ENCODE data around the gene BRSK1. TPM values are rescaled to one million over a fixed set of nuclear protein-coding genes. Genes with fewer than 3 reads are reported as not detected.

The BRSK1 gene
- 6.5 and 16.4 TPM in 2 replicates for total RNA-seq

DNA sequence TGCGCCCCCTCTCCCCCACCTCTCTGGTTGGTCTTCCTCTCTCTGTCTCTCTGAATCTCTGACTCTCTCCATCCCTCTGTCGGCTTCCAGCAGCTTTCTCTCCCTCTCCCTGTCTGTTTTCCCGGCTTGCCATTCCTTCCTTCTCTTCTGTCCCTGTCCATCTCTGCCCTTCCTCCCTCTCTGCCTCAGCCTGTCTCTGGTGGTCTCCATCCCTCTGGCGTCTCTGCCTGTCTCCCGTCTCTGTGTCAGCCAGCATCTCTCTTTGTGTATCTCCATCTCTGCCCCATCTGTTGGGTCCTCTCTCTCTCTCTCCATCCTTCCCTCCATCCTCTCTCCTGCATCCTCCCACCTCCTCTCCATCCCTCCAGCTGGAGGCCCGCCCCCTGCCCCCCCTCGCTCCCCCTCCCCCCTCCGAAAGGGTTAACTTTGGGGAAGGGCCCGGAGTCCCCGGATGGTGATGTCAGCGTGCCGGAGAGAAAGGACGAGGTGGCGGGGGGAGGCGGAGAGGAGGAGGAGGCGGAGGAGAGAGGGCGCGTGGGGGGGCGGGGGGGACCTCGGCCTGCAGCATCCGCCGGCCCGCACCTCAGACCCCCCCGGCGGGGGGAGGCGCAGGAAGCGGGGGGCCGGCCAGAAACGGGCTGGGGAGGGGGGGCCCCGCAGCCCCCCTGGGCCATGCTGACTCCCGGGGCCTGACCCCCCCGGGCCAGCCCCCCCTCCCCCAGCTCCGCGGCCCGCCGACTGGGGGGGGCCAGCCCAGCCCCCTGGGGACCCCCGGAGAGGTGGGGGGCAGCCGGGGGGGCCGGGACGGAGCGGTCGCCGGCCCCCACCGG lies at the start of gene BRSK1:
TSS of gene BRSK1 (plus strand) at position 450 of the 830 bp plus-strand sequence. CDS start 446 bp downstream, outside the sequence.

DNA sequence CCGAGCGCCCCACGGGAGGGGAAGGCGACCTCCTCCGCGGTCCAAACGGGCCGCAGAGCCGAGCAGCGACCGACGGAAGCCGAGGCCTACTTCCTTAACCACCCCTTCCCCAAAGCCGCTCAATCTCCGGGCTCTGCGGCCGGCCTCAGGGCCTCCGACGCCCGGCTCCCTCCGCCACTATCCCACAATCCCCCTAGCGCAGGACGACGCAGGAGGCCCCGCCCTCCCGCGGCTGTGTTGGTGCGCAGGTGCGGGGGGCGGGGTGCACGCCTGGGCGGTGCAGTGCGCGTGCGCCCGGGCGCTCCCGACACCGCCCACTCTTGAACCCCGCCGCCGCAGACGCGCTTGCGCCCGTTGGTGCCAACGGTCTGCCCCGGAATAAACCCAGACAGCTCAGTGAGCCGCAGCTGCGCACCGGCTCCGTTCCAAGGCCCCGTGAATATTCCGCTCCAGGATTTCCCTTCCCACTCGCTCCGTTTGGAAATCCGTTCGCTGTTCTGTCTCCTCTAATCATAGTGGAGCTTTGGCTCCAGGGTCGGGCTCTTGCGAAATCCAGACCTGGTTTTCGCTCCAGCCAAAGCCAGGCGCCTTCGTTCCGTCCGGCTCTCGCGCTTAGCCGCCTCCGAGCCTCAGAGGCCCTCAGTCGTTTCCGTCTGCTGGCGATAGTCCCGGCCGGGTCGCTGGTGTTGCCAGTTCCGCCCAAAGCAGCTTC lies 24.8 kb upstream of the BRSK1 start, which contains the start of gene PPP6R1:
TSS of gene PPP6R1 (minus strand) at position 190 of the 712 bp plus-strand sequence. CDS start 11,914 bp downstream, outside the sequence.

DNA sequence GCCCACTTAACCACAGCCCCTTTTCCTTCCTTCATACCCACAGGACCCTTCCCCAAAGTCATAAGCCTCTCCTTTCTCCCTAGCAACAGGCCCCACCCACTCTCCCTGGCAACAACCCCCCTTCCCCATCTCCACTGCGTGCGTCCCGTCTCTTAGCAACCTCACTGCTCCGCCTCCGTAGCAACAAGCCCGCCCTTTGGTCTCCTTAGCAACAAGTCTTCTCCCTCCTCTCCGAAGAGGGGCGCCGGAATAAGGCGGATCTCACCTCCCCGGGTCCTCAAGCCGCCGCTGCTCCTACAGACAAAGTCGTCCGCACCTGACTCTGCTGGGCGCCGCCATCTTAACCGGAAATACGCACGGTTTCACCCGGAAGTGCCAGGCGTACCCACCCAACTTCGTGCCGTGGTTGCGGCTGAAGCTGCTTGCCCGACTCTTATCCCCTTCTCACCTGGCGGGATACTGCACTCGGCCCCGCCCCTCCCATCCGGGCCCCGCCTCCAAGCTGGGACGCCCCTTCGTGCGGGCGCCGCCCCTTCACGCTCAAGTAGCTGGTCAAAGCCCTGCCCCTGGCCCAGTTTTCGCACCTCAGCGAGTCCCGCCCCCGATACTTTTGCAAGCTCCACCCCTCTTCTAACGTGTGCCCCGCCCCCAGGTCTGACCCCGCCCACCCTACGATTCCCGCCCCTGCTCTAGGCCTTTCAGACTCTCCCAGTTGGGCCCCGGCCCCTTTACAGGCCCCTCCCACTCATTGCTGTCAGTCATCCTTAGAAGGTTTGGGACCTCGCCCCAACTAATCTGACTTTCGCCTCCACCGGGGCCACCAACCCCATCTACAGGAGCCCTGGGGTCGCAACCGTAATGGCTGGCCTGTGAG lies 3.8 kb upstream of the BRSK1 start, which contains the start of gene HSPBP1:
TSS of gene HSPBP1 (minus strand) at position 341 of the 874 bp plus-strand sequence. CDS start 502 bp downstream, outside the sequence.

DNA sequence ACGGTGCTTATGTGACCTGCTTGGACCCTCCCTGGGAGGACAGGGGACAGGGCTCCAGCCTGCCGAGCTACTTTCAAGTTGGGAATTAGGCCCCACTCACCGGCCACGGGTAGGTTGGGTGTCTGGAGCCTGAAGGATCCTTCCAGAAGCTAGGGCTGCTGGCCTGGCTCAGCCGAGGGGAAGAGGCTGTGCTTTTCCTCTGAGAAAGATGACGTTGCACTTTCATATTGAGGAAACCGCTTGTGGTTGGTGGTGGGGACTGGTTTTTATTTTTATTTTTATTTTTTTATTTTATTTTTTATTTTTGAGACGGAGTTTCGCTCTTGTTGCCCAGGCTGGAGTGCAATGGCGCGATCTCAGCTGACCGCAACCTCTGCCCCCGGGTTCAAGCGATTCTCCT lies 41.4 kb downstream of the BRSK1 start, which contains the start of gene TMEM150B:
TSS of gene TMEM150B (minus strand) at position 170 of the 400 bp plus-strand sequence. CDS start 4,305 bp downstream, outside the sequence.

DNA sequence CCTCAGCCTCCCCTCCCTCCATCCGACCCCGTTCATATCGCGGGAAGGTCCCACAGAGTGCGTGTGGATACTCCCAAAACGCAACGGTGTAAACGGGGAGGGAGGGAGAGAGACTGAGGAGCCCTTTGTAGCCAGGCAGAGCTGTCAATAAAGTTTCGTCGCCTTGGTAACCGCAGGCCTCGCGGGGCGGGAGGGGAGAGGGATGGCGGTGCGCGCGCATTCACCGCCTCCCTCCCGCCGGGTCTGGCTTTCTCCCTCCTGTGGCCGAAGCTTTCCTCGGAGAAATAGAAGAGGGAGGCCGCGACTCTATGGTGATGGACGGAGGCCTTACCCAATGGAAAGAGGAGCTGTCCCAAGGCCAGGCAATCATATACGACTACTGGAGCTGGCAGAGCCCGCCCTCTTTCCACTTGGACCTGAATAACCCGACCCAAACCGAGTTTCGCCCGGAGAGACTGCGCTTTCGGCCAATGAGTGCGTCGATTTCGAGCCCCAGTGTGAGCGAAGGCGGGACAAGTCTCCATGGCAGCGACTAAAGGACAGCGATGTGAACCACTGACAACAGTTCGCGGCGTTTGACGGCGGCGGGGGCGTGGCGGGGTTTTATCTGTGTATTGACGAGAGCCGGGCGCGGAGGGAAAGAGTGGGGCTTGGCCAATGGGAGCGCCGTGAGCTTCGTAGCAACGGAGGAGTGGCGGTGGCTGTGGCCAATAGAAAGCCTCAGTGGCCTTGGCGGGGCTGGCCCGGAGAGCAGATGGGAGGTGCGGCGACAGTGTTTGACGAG lies 55.5 kb downstream of the BRSK1 start, which contains the start of gene KMT5C:
TSS of gene KMT5C (plus strand) at position 772 of the 784 bp plus-strand sequence. CDS start 2,061 bp downstream, outside the sequence.

DNA sequence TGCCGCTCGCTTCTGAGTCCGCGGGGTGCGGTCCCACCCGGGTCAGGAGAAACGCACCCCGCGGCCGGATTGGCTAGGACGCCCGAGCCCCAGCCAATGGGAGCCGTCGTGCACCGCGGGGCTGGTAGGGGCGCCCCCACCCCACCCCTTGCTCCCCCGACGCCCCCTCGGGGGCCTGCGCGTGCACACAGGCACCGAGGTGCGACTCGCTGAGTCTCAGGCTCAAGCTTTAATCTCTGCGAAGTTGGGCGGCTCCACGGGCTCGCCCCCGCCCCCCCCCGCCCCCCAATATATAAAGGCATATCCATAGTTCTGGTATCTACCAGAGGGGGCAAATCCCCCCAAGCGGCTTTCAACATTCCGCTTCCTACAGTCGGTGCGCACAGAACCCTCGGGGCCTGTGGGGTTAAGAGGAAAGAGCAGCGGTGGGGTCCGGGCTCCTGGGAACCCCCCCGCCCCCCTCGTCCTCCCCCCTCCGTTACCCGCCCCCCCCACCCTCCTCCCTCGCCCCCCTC lies 71.0 kb downstream of the BRSK1 start, which contains the start of gene COX6B2:
TSS of gene COX6B2 (minus strand) at position 22 of the 515 bp plus-strand sequence. CDS start 198 bp downstream, outside the sequence.

Other genes with a start within 250 kb of the BRSK1 start
- gene GP6, start 245.7 kb upstream of the BRSK1 start, total RNA-seq = 0.18 TPM in 1 of 2 replicates, not detected in the other
- 7.4 and 10.3 TPM in 2 replicates for gene RDH13, start 220.8 kb upstream of the BRSK1 start, total RNA-seq
- 0.30 and 1.3 TPM in 2 replicates for gene EPS8L1, start 208.1 kb upstream of the BRSK1 start, total RNA-seq
- gene PPP1R12C, start 166.4 kb upstream of the BRSK1 start, total RNA-seq = 29.4 and 46.6 TPM in 2 replicates
- gene TNNT1, start 134.8 kb upstream of the BRSK1 start, total RNA-seq = 1.5 and 3.0 TPM in 2 replicates
- gene TNNI3, start 126.3 kb upstream of the BRSK1 start, total RNA-seq = not detected in 2 replicates
- gene DNAAF3, start 117.4 kb upstream of the BRSK1 start, total RNA-seq = 0.30 and 0.65 TPM in 2 replicates
- not detected in 2 replicates for gene SYT5, start 103.7 kb upstream of the BRSK1 start, total RNA-seq
- gene PTPRH, start 74.5 kb upstream of the BRSK1 start, total RNA-seq = 4.2 and 5.0 TPM in 2 replicates
- gene TMEM86B, start 55.2 kb upstream of the BRSK1 start, total RNA-seq = 0.59 and 1.4 TPM in 2 replicates
- 30.9 and 63.4 TPM in 2 replicates for gene PPP6R1, start 25.0 kb upstream of the BRSK1 start, total RNA-seq
- 22.9 and 34.8 TPM in 2 replicates for gene HSPBP1, start 3.9 kb upstream of the BRSK1 start, total RNA-seq
- gene TMEM150B, start 41.3 kb downstream of the BRSK1 start, total RNA-seq = not detected in 2 replicates
- gene KMT5C, start 55.9 kb downstream of the BRSK1 start, total RNA-seq = 9.5 and 9.8 TPM in 2 replicates
- 0.09 TPM in 1 of 2 replicates, not detected in the other for gene COX6B2, start 70.7 kb downstream of the BRSK1 start, total RNA-seq
- gene GARIN5B, start 79.3 kb downstream of the BRSK1 start, total RNA-seq = not detected in 2 replicates
- 14.4 and 33.9 TPM in 2 replicates for gene IL11, start 86.5 kb downstream of the BRSK1 start, total RNA-seq
- gene TMEM190, start 92.8 kb downstream of the BRSK1 start, total RNA-seq = not detected in 2 replicates
- gene TMEM238, start 100.3 kb downstream of the BRSK1 start, total RNA-seq = 0.30 and 0.32 TPM in 2 replicates
- gene RPL28, start 101.9 kb downstream of the BRSK1 start, total RNA-seq = 212 and 468 TPM in 2 replicates
- 72.5 and 94.4 TPM in 2 replicates for gene UBE2S, start 123.8 kb downstream of the BRSK1 start, total RNA-seq
- not detected in 2 replicates for gene SHISA7, start 159.3 kb downstream of the BRSK1 start, total RNA-seq
- gene ISOC2, start 177.6 kb downstream of the BRSK1 start, total RNA-seq = 29.4 and 47.2 TPM in 2 replicates
- gene C19orf85, start 180.8 kb downstream of the BRSK1 start, total RNA-seq = not detected in 2 replicates
- gene ZNF628, start 192.6 kb downstream of the BRSK1 start, total RNA-seq = 1.5 and 3.0 TPM in 2 replicates
- 18.0 and 20.5 TPM in 2 replicates for gene NAT14, start 201.2 kb downstream of the BRSK1 start, total RNA-seq
- 13.7 and 16.0 TPM in 2 replicates for gene SSC5D, start 204.4 kb downstream of the BRSK1 start, total RNA-seq